T47D (cell line): ENCODE results near the gene TBC1D4.

ENCODE experiments used
- DNase-seq, 2 experiments: peaks; one replicate each; pipeline versions ENCODE4 v3.0.0 to v3.0.0-alpha.2; 2011 to 2012; ENCODE audit warnings: low read depth in 1 of 2, low spot score in 1 of 2
- JUND ChIP-seq: IDR thresholded peaks from 2 replicates; pipeline ENCODE4 v1.6.1; 2012; ENCODE audit warnings: low read depth
- in situ Hi-C: cut with HindIII; loops from 2 replicates; pipeline ENCODE4 v1.10.0; 2016; ENCODE audit warnings: low sequenced_read_pairs, low pct_unique_long_range_greater_than_20kb

TBC1D4 gene

DNA sequence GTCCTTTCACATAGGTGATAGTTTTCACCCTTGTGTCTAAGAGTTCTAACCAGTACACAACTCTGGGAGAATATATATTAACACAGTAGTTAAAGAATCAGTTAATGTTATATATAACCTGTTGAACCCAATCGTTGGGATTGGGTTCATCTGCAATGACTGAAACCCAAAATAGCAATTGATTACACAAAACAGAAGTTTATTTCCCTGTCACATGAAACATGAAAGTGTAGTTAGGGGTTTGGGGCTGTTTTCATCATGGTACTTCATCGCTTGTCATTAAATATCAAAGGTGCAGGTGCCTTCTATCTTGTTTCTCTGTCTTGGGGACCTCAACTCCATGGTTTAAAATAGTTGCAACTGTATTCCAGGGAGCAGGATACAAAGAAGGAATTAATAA is 106.6 kb downstream of the TBC1D4 start:
- in situ Hi-C loops: no loop called here
- DNase-seq: no peak
- TF ChIP-seq JUND: no peak

- no peak for TF ChIP-seq JUND
- in situ Hi-C loops: no loop called here
- no peak for DNase-seq
These were observed 108.0 kb downstream of the TBC1D4 start for GRCh38 chr13:75373988-75374387.

- in situ Hi-C loops: no loop called here
- no peak for DNase-seq
- TF ChIP-seq JUND: no peak
These were observed 108.8 kb downstream of the TBC1D4 start for GRCh38 chr13:75372923-75373841.

- DNase-seq: peak in 1 of 2 experiments; percentile 56
- in situ Hi-C loops: no loop called here
These were observed 109.5 kb downstream of the TBC1D4 start for GRCh38 chr13:75372517-75372916.

GRCh38 chr13:75371203-75371602 is 110.8 kb downstream of the TBC1D4 start:
- no peak for TF ChIP-seq JUND
- DNase-seq: no peak
- in situ Hi-C loops: no loop called here

More at GRCh38 chr13:75372517-75372916, 109.5 kb downstream of the TBC1D4 start:
- TF ChIP-seq JUND: no peak

GRCh38 chr13:75370774-75371173 is 111.2 kb downstream of the TBC1D4 start:
- in situ Hi-C loops: no loop called here
- no peak for DNase-seq
- no peak for TF ChIP-seq JUND

GRCh38 chr13:75369981-75370380 is 112.0 kb downstream of the TBC1D4 start:
- no peak for DNase-seq
- no peak for TF ChIP-seq JUND
- in situ Hi-C loops: no loop called here

DNA sequence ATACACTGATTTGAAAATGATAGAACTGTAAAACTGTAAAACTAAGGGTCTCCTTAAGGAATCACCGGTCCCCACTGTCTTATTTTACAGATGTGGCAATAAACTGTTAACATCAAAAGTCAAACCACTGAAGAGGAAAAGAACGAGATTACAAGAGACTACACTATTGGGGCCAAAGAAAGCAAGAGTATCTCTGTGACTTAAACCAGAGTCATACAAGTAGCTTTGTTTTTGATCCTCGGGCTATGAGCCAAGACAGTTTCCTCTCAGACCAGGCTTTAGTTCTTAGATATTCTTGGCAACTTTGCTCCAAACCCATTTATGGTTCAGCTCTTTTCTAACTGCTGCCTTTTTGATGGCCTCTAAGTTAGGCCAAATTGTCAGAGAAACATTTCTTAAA is 113.8 kb downstream of the TBC1D4 start:
- no peak for TF ChIP-seq JUND
- no peak for DNase-seq
- in situ Hi-C loops: no loop called here

DNA sequence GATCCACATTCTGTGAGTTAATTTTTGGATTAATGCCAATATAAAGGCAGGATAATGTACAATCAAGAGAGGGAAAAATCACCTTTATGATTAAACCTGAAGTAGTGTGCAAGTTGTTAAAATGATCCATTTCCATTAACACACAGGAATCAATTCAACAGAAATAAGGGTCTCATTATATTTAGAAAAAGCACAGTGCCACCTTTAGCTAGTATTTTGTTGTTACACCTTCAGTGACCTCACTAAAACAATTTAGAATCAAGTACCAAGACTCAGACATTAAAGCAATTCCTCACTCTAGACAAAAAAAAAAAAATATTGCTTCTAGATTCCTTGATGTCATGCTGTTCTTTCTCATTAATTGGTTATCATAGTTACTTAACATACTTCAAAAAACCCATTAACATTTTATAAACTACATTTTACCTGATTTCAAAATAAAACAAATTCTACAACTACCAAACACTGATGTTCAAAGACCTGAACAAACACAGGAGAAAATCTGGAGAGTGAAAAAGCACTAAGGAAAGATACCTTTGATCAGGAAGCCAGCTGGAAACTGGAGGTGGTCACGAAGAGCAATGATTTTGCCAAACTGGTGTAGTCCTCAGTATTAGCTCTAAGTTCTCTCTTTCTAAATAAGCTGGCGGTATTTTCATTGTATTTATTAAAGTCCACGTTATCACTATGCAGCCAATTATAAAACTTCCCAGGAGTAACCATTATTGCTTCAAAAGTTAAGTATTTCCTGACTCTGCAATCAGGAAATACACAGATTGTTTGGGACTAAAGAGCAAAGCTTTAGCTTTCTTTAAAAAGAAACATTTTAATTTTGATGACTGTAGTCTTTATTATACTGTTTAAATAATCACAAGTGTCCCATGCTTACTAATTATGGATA is 115.3 kb downstream of the TBC1D4 start:
- in situ Hi-C loops: no loop called here
- TF ChIP-seq JUND: no peak

GRCh38 chr13:75365724-75366173 is 116.2 kb downstream of the TBC1D4 start:
- in situ Hi-C loops: no loop called here
- TF ChIP-seq JUND: no peak
- no peak for DNase-seq

More for the DNA sequence above, 115.3 kb downstream of the TBC1D4 start:
- DNase-seq: no peak

GRCh38 chr13:75364131-75364713 is 117.7 kb downstream of the TBC1D4 start:
- no peak for DNase-seq
- in situ Hi-C loops: no loop called here
- no peak for TF ChIP-seq JUND

DNA sequence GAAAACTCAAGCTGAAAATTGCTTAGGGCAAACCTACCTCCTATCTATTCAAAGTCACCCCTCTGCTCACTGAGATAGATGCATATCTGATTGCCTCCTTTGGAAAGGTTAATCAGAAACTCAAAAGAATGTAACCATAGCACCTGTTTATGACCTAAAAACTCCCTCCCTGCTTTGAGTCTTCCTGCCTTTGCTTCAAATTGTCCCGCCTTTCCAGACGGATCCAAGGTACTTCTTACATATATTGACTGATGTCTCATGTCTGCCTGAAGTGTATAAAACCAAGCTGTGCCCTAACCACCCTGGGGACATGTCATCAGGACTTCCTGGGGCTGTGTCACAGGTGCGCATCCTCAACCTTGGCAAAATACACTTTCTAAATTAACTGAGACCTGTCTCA is 118.6 kb downstream of the TBC1D4 start:
- in situ Hi-C loops: no loop called here
- no peak for DNase-seq
- TF ChIP-seq JUND: no peak

- TF ChIP-seq JUND: no peak
- in situ Hi-C loops: no loop called here
- no peak for DNase-seq
These were observed 119.9 kb downstream of the TBC1D4 start for GRCh38 chr13:75362026-75362425.
